GM18909 (cell line): Measurements from ENCODE around the gene CARNS1.

Source experiments
- ATAC-seq: cut with Tn5 transposase; IDR thresholded peaks from one replicate; pipeline ENCODE4 v1.9.1; 2021; ENCODE audit warnings: mild to moderate bottlenecking; ENCODE audit not compliant: unreplicated experiment, poor library complexity

CARNS1 gene

DNA sequence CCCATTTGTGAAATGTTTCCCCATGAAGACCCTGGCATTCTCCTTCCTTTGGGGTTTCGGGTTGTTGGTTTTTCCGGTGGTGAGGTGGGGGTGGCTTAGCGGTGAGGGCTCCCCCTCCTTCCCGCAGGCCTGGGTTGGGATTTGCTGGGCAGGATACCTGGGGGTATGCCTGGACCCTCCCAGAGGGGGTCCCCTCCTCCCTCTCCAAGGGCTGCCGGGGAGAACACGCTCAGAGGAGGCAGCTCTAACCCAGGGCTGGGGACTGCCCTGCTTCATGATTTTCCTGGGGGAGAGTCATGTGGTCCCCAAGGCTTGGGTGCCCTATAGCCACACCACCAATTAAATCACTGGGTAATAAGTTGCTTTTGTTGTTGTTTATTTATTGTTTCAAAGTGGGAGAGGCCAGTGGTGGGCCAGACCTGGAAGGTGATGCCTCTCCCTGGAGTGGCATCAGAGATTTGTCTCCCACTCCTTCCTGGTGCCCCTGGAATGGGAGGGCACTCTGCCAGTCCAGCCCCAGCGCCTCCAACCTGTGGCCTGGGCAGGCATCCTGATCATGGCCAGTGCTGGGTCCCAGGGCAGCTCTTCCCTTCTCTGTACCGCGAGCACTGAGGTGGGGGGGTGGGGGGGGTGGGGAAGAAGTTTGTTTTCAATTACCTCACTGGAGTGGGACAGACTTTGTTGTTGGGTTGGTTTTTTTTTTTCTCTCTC, 40.8 kb upstream of the CARNS1 start:
- ATAC-seq, result no peak

GRCh38 chr11:67375320-67376055, 40.0 kb upstream of the CARNS1 start:
- no peak for ATAC-seq

- ATAC-seq, result no peak
Measured at GRCh38 chr11:67376063-67376820, 39.2 kb upstream of the CARNS1 start.

GRCh38 chr11:67376873-67377808, 38.3 kb upstream of the CARNS1 start:
- no peak for ATAC-seq

DNA sequence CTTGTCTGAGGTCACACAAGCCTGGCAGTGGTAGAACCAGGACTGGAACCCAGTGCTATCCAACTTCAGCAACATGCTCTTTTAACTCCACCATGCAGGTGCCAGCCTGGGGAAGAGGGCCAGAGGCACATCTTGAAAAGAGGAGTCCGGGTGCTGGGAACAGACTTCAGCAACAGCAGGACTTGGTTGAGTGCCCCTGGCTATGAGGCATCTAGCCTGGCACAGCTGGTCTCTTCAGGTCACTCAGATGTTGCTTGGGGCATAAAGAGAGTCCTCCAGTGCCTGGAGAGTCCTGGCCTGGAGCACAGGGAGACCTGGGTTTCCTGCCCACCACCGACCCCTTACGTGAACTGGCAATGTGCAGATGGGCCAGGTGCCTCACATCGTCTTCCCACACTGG, 36.9 kb upstream of the CARNS1 start:
- ATAC-seq, result no peak

- no peak for ATAC-seq
Measured at GRCh38 chr11:67379061-67380058, 36.1 kb upstream of the CARNS1 start.

GRCh38 chr11:67381244-67381972, 34.1 kb upstream of the CARNS1 start:
- ATAC-seq, result no peak

DNA sequence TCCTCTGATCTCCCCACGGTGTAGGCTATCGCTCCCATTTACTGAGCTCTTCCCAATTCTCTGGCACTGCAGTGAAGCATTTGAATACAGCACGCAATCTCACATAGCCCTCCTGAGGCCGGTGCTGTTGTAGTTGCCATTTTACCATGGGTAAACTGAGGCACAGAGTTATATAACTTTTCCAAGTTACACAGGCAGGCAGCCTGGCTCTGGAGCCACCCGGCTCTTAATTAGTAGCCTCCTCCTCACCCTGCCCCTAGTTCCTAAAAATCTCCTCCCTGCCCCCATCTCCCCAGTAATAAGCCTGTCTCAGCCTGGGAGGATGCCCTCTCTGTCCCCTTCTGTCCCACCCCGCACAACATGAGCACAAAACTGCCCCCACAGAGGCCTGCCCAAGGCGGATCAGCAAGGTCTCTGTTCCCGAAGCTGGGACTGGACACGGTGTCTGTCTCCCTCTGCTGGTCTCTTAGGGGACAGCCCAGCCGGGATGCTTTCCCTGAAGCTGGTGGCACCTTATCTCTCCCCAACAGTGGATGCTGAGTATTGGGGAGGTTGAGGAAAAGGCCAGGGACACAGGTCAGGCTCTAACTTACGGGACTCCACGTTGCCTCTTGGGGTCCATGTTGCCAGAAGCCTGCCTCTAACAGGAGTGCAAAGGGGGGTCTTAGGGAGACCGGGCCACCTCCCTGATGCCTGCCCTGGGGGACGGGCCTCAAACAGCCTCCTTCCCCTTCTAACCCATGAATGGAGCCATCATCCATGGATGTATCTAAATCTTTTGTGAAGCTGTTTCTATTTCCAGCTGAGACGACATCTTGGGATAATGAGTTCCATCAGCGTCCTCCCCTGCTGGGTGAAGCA, 33.0 kb upstream of the CARNS1 start:
- no peak for ATAC-seq

GRCh38 chr11:67384851-67385366, 30.6 kb upstream of the CARNS1 start:
- ATAC-seq, result no peak

GRCh38 chr11:67387069-67387468, 28.4 kb upstream of the CARNS1 start:
- no peak for ATAC-seq

- no peak for ATAC-seq
Measured at GRCh38 chr11:67387518-67387917, 28.0 kb upstream of the CARNS1 start.

GRCh38 chr11:67389477-67389876, 26.0 kb upstream of the CARNS1 start:
- ATAC-seq, result no peak

- ATAC-seq, result no peak
Measured at GRCh38 chr11:67390947-67391303, 24.6 kb upstream of the CARNS1 start.

DNA sequence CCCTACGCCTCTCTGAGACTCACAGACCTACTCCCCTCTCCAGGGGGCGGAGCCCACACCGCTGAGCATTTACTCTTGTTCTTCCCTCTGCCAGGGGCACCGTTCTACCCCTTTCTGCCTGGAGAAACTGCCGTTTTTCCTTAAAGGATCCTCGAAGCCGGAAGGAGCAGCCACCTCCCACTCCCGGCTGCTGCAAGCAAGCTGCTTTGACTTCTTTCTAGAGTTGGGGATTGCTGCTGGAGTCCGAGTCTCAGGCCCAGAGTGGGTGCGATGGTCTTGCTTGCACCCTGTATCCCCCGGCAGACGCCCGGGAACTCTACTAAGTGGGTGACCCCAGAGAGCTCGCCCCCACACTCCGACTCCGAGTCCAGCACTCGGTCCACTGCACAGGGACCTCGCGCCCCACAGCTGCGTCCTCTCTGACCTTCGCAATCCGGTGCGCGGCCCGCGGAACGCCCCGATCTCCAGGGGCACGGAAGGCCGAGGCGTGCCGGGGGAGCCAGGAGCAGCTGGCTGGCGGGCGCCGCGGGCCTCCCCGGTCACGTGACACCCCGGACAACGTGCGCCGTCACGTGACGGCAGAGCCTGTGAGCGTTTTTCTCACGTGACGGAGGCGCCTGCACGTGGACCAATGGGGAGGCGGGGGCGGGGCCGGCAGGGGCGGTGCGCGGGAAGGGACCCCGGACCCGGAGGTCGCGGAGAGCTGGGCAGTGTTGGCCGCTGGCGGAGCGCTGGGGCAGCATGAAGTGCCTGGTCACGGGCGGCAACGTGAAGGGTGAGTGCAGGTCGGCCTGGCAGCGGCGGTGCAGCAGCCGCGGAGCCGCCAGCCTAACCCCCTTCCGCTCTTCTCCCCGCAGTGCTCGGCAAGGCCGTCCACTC, 23.9 kb upstream of the CARNS1 start, which contains the start of gene RAD9A:
RAD9A (plus strand) TSS at position 683 of the 879 bp plus-strand sequence; CDS start at position 742, 59 bp downstream.
- peak; percentile 69 for ATAC-seq

DNA sequence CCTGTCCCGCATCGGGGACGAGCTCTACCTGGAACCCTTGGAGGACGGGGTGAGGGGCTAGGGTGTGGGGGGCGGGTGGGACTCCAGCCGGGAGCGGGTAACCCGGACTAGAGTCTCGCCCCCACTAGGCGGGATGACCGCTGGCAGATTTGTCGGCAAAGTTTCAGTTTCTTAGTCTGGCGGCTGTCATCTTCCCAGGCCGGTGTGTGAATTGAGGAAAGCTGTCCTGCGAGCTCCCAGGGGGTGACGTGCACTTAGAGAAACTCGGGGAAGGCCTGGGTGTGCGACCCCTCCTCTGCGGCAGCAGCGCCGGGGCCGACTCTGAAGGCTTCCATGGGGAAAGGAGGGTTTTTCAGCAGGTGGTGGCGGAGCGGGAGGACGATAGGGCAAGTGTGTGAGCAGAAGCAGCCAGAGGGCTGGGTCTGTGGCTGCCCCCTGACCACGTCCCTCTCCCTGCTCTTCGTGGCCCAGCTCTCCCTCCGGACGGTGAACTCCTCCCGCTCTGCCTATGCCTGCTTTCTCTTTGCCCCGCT, 23.2 kb upstream of the CARNS1 start:
- no peak for ATAC-seq

- no peak for ATAC-seq
Measured at GRCh38 chr11:67393437-67393836, 22.0 kb upstream of the CARNS1 start.
